Kidney epithelial cell (primary cell): ENCODE measurements around the gene MNAT1. TPM values are rescaled to one million over a fixed set of nuclear protein-coding genes. Genes with fewer than 3 reads are reported as not detected.

ENCODE experiments used
- DNase-seq: peaks from one replicate; pipeline ENCODE4 v3.0.0-alpha.2; 2010; ENCODE audit warnings: low read depth
- H3K27me3 ChIP-seq: 2 replicates; pipeline ENCODE4 v1.6.0; 2011; ENCODE audit warnings: low read length; ENCODE audit not compliant: control insufficient read depth, insufficient read depth
- H3K36me3 ChIP-seq: 2 replicates; pipeline ENCODE4 v1.5.1; 2011; ENCODE audit warnings: low read length; ENCODE audit not compliant: control insufficient read depth, insufficient read depth
- H3K4me3 ChIP-seq: 2 replicates; pipeline ENCODE4 v1.5.1; 2011; ENCODE audit warnings: low read depth, mild to moderate bottlenecking, control low read depth, low read length
- total RNA-seq: library from RNA; depleted of rRNA; stranded (reverse); fragments of >200 nt; gene quantifications from 2 replicates; pipeline ENCODE4 v1.2.3, GENCODE V29; 2015
- TF ChIP-seq, protein P1 (sequence below): IDR thresholded peaks from 2 replicates; pipeline ENCODE4 v1.5.1; 2011; ENCODE audit warnings: mild to moderate bottlenecking, moderate library complexity, low read length, control low read depth, inconsistent platforms; ENCODE audit not compliant: insufficient read depth, poor library complexity, severe bottlenecking

Gene MNAT1
- total RNA-seq, 1 donor from 2014 or later = 49.2 TPM

DNA sequence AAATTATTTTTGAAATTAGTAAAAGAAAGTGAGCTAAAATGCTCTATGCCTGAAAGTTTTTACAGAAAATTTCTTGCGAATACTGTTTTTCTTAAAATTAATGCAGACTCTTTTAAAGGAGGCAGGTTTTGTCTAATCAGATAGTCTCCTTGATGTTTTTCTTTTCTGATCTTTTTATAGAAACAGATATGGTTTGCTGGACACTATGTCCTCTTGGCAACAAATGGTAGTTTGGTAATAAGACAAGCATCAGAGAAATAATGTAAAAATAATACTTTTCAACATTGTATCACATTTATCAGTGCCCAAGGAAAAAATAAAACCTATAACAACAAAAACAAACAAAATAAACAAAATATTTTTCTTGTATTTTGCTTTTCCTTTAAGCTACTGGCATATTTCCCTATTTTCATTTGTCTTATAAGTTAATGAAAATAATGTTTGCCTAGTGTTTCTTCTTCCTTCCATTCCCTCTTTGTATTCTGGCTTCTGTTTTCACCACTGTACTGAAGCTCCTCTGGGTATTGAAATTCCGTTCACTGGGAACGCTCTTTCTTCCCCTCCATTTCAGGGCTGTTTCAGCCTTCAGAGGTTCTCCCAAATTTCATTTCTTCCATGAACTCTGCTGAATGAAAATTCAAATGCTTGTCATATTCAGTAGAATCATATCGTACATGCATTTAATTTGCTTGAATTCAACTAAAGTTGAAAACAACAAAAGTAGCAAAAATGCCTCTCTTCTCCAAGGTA lies 131.0 kb downstream of the MNAT1 start:
- H3K4me3 ChIP-seq = no peak overlapping the region
- no peak for DNase-seq
- TF ChIP-seq, protein P1, sequence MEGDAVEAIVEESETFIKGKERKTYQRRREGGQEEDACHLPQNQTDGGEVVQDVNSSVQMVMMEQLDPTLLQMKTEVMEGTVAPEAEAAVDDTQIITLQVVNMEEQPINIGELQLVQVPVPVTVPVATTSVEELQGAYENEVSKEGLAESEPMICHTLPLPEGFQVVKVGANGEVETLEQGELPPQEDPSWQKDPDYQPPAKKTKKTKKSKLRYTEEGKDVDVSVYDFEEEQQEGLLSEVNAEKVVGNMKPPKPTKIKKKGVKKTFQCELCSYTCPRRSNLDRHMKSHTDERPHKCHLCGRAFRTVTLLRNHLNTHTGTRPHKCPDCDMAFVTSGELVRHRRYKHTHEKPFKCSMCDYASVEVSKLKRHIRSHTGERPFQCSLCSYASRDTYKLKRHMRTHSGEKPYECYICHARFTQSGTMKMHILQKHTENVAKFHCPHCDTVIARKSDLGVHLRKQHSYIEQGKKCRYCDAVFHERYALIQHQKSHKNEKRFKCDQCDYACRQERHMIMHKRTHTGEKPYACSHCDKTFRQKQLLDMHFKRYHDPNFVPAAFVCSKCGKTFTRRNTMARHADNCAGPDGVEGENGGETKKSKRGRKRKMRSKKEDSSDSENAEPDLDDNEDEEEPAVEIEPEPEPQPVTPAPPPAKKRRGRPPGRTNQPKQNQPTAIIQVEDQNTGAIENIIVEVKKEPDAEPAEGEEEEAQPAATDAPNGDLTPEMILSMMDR = no peak
- H3K27me3 ChIP-seq = no peaks in the 10 kb centered on the region
- no peaks in the 10 kb centered on the region for H3K36me3 ChIP-seq

- DNase-seq = no peak
- Histone ChIP-seq H3K4me3 (no peak overlapping the region), H3K27me3 (no peaks in the 10 kb centered on the region), H3K36me3 (peaks cover 2% of the 10 kb centered on the region)
- TF ChIP-seq, protein P1 = no peak
These were observed 133.1 kb downstream of the MNAT1 start for GRCh38 chr14:60867503-60868172.

DNA sequence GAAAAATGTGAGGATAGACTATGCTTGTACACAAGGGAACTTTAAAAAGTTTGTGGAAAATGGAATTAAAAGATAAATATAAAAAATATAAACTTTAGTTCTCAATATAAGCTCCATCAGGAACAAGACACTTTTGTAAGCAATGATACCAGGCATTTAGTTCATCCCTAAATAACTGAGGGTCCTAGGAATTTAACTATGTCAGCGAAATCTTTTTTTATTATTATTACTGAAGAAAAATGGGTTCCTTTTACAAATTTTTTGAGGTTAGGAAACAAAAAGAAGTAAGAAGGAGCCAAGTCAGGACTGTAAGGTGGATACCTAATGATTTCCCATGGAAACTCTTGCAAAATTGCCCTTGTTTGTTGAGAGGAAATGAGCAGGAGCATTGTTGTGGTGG lies 143.6 kb downstream of the MNAT1 start:
- no peaks in the 10 kb centered on the region for H3K36me3 ChIP-seq
- DNase-seq = no peak
- TF ChIP-seq, protein P1 = no peak
- H3K27me3 ChIP-seq = no peaks in the 10 kb centered on the region
- H3K4me3 ChIP-seq = no peak overlapping the region

DNA sequence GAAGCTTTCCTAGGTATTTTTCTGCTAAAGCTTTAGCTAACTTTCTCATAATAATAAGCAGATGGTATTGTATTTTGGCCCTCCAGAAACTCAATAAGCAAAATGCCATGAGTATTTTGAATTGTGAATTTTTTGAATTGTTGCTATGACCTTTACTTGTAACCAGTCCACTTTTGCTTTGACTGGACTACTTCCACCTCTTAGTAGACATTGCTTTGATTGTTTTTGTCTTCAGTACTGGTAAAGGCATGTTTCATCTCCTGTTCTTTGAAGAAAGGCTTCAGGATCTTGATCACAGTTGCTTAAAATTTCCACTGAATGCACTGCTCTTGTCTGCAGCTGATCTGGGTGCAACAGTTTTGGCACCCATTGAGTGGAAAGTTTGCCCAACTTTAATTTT lies 144.0 kb downstream of the MNAT1 start:
- no peak for DNase-seq
- no peaks in the 10 kb centered on the region for H3K36me3 ChIP-seq
- TF ChIP-seq, protein P1 = no peak
- no peaks in the 10 kb centered on the region for H3K27me3 ChIP-seq
- no peak overlapping the region for H3K4me3 ChIP-seq

- TF ChIP-seq, protein P1 = no peak
These were observed 147.7 kb downstream of the MNAT1 start for GRCh38 chr14:60882219-60882618.

More at GRCh38 chr14:60882219-60882618, 147.7 kb downstream of the MNAT1 start:
- Histone ChIP-seq H3K27me3 (no peaks in the 10 kb centered on the region), H3K4me3 (no peak overlapping the region), H3K36me3 (no peaks in the 10 kb centered on the region)
- DNase-seq = no peak
